ENCODE data around the gene FKBP5.
"Not testable (repeated sequence)": the region's sequence is repeated elsewhere in the genome, so short reads cannot be mapped to it uniquely, and the experiment has no call there.

The FKBP5 gene

GRCh38 chr6:35582315-35582714 is 106.4 kb downstream of the FKBP5 start:
- no peak for DNase-seq

GRCh38 chr6:35581633-35582032 is 107.1 kb downstream of the FKBP5 start:
- DNase-seq = peak; percentile 47

- no peak for DNase-seq
These were observed 107.9 kb downstream of the FKBP5 start for GRCh38 chr6:35580836-35581235.

GRCh38 chr6:35576682-35577081 is 112.0 kb downstream of the FKBP5 start:
- no peak for DNase-seq

GRCh38 chr6:35573495-35574110 is 115.1 kb downstream of the FKBP5 start:
- DNase-seq = no peak

- not testable (repeated sequence) for DNase-seq
These were observed 117.8 kb downstream of the FKBP5 start for GRCh38 chr6:35570885-35571330.

GRCh38 chr6:35569011-35569461 is 119.7 kb downstream of the FKBP5 start:
- DNase-seq = peak; percentile 74

- DNase-seq = no peak
These were observed 121.9 kb downstream of the FKBP5 start for GRCh38 chr6:35566794-35567193.

GRCh38 chr6:35564733-35565132 is 124.0 kb downstream of the FKBP5 start:
- no peak for DNase-seq

GRCh38 chr6:35562060-35562459 is 126.7 kb downstream of the FKBP5 start:
- peak; percentile 36 for DNase-seq

- DNase-seq = no peak
These were observed 127.6 kb downstream of the FKBP5 start for GRCh38 chr6:35561113-35561512.

GRCh38 chr6:35558571-35558970 is 130.1 kb downstream of the FKBP5 start:
- no peak for DNase-seq

GRCh38 chr6:35557239-35557638 is 131.5 kb downstream of the FKBP5 start:
- DNase-seq = no peak

- DNase-seq = no peak
These were observed 133.9 kb downstream of the FKBP5 start for GRCh38 chr6:35554811-35555210.

GRCh38 chr6:35553315-35553714 is 135.4 kb downstream of the FKBP5 start:
- no peak for DNase-seq

- DNase-seq = peak; percentile 73
These were observed 136.3 kb downstream of the FKBP5 start for GRCh38 chr6:35552285-35552917.

GRCh38 chr6:35550437-35550836 is 138.3 kb downstream of the FKBP5 start:
- DNase-seq = no peak

GRCh38 chr6:35547676-35548075 is 141.0 kb downstream of the FKBP5 start:
- DNase-seq = no peak

GRCh38 chr6:35544769-35545361 is 143.8 kb downstream of the FKBP5 start:
- DNase-seq = no peak

- no peak for DNase-seq
These were observed 145.1 kb downstream of the FKBP5 start for GRCh38 chr6:35543459-35544193.

GRCh38 chr6:35541836-35542235 is 146.9 kb downstream of the FKBP5 start:
- no peak for DNase-seq

GRCh38 chr6:35539223-35539622 is 149.5 kb downstream of the FKBP5 start:
- DNase-seq = no peak

- DNase-seq = not testable (repeated sequence)
These were observed 152.9 kb downstream of the FKBP5 start for GRCh38 chr6:35535847-35536246.

Data from hematopoietic multipotent progenitor cell treated with erythropoietin and hydrocortisone succinate and interleukin-3 and kit ligand, for 4 days (in vitro differentiated cells).